A172 (cell line): ENCODE results near the gene CLSTN1. TPM values are rescaled to one million over a fixed set of nuclear protein-coding genes. Genes with fewer than 3 reads are reported as not detected.
"Not testable (repeated sequence)": the region's sequence is repeated elsewhere in the genome, so short reads cannot be mapped to it uniquely, and the experiment has no call there.

Experiments used
- DNase-seq: peaks from one replicate; pipeline ENCODE4 v3.0.0-alpha.2; 2015; ENCODE audit warnings: low spot score
- total RNA-seq: library from RNA; depleted of rRNA; stranded (reverse); fragments of >200 nt; shearing (Covaris generic); gene quantifications from 2 replicates; pipeline ENCODE4 v1.2.3, GENCODE V29; 2014

The CLSTN1 gene
- total RNA-seq, 1 experiment from 2014 or later = 24.3 TPM

GRCh38 chr1:9714257-9714718 is 109.5 kb downstream of the CLSTN1 start:
- DNase-seq = no peak

DNA sequence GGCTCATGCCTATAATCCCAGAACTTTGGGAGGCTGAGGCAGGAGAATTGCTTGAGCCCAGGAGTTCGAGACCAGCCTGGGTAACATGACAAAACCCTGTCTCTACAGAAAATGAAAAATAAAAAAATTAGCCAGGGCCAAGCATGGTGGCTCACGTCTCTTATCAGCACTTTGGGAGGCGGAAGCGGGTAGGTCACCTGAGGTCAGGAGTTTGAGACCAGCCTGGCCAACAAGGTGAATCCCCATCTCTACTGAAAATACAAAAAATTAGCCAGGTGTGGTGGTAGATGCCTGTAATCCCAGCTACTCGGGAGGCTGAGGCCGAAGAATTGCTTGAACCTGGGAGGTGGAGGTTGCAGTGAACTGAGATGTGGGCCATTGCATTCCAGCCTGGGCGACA is 111.0 kb downstream of the CLSTN1 start:
- DNase-seq = not testable (repeated sequence)

DNA sequence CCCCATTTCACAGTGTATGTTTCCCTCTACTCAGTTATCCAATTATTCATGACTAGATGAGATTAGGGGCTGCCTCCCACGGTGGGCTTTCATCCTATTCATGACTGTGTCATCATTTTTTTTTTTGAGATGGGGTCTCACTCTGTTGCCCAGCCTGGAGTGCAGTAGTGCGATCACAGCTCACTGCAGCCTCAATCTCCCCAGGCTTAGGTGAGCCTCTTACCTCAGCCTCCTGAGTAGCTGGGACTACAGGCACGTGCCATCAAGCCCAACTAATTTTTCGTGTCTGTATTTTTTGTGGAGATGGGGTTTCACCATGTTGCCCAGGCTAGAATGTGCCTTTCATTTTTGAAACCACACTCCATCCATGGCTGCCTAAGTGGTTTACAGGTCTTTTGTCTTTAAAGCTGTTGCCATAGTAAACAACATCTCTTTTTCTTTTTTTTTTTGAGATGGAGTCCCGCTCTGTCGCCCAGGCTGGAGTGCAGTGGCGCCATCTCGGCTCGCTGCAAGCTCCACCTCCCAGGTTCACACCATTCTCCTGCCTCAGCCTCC is 112.2 kb downstream of the CLSTN1 start:
- DNase-seq = no peak

DNA sequence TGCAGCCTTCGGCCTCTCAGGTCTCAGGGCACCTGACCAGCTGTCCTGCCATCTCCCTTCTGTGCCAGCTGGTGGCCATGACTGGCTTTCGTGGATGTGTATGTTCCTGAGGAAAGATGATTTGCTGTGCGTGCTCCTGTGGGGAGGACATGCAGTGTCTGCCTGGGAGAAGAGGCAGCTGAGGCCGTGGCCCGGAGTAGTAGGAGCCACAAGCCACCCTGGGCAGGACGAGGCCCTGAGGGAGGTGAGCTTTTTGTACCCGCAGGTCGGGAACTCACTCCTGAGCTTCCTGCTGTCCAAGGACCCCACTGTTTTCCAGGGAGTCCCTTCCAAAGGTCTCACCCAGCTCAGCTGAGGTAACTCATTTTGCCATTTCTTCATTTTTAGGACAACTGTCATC is 113.7 kb downstream of the CLSTN1 start:
- DNase-seq = no peak

DNA sequence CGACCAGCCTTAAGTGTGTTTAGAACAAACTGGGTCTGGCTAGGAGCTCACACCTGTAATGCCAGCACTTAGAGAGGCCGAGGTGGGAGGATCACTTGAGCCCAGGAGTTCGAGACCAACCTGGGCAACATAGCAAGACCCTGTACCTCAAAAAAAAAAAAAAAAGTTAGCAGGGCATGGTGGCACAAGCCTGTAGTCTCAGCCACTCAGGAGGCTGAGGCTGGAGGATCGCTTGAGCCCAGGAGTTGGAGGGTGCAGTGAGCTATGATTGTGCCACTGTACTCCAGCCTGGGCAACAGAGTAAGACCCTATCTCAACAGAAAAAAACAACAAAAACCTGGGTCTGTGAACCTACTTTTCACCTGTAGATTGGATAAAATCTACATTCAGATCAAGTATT is 117.6 kb downstream of the CLSTN1 start:
- DNase-seq = no peak

- peak; percentile 21 for DNase-seq
Measured at GRCh38 chr1:9705337-9706093, 118.2 kb downstream of the CLSTN1 start.

DNA sequence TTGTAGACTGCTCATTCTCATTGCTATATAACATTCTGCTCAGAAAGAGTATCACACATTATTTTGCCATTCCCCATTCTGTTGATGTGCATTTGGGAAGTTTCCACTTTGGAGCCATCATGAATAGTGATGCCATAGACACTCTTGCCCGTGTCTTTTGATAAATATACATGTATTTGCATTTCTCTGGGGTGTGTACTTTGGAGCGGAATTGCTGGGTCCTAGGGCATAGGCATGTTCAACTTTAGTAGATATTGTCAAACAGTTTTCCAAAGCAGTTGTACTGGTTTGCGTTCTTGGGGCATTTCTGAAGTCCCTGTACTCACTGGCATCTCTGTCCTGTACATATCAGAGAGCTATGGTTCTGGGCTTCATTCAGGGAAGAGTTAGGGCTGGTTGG is 120.1 kb downstream of the CLSTN1 start:
- no peak for DNase-seq

DNA sequence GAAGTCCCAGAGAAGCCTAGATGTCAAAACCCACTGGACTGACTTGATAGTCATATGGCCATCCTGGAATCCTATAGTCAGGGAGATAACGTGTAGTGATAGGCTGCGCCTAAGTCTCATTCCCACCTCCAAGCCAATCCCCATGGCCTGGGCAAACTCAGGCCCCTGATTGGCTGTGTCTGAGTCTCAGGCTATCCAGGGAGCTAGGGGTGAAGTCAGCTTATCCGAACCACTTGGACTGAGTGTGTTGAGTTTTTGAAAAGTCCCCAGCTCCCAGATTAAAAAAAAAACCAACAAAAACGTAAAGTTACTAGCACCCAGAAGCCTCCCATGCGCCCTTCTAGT is 120.6 kb downstream of the CLSTN1 start:
- DNase-seq = no peak

GRCh38 chr1:9701665-9702064 is 122.1 kb downstream of the CLSTN1 start:
- DNase-seq = no peak

DNA sequence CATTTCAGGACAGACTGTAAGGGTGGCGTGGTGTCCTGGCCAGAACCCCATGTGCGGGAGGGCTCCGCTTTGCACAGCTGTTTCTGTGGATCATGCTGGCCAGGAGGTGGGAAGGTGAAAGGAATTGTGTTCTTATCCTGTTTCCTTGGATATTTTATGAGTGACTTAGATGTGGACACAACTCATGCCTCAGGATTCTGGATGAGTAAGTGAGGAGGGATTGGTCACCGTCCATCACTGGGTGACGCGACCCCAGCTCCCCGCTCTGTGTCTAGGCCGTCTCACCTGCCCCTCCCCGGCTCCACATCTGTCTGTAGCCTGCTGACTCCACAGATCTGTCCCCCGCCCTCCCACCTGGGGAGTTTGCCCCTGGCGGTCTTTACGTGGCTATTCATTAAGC is 123.4 kb downstream of the CLSTN1 start:
- DNase-seq = peak; percentile 76

DNA sequence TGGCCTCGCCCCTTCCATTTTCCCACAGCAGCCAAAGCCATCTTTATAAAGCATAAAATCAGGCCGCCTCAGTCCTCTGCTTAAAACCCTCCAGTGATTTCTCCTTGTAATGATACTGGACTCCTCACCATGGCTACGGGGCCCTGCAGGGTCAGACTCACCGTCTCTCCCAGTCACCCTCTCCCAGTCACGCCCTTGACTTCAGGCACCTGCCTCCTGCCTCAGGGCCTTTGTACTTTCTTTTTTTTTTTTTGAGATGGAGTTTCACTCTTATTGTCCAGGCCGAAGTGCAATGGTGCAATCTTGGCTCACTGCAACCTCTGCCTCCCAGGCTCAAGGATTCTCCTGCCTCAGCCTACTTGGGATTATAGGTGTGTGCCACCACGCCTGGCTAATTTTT is 124.4 kb downstream of the CLSTN1 start:
- DNase-seq = no peak

- no peak for DNase-seq
Measured at GRCh38 chr1:9696793-9697192, 127.0 kb downstream of the CLSTN1 start.

DNA sequence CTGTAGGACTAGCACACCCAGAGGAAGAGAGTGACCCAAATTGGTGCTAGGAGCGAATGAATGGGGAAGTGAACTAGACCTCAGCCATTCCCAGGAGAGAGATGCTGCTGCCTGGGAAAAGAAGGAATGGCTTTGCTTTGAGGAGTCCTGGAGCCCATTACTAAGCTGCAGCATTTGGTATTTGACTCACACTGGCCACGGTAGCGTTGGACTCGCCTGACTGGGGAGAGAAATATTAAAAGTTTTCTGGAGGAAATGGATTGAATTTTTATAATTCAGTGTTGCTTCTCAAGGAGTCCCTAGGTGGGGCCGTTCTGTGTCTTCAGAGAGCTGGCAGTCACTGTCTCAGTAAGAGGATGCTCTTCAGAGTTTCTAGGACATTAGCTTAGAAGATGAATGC is 132.1 kb downstream of the CLSTN1 start:
- DNase-seq = no peak

- DNase-seq = peak; percentile 23
Measured at GRCh38 chr1:9691108-9691445, 132.7 kb downstream of the CLSTN1 start.

DNA sequence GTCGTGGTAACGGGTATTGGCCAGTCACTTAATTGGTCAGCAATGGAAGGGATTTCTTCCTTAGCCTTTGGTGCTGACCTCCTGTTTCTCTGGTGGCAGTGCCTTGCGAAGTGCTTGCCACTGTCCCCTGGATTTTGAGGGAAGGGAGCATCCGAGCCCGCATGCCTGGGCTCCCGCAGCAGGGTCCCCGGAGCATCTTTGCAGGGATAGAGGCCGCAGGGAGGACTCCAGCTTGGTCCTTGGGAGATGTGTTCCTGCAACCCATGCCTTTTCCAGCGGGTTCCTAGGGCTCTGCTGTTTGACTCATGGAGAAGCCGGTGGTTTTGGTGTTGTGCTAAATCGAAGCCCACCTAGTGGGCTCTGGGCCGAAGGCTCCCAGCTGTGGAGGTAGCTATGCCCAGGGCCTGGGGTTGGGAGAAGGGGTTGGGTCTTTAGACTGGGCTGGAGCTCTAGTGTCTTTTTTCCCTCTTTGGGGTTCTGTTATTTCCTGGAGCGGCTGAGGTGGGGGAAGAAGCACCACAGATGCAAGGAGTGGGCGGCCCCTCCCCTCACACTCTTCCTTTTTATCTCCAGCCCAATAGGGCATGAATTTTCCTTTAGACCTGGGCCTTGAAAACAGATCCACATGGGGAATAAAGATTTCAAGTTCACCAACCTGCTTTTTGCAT is 133.2 kb downstream of the CLSTN1 start:
- DNase-seq = no peak

- no peak for DNase-seq
Measured at GRCh38 chr1:9689971-9690381, 133.8 kb downstream of the CLSTN1 start.

GRCh38 chr1:9689011-9689706 is 134.6 kb downstream of the CLSTN1 start:
- DNase-seq = peak; percentile 9

- DNase-seq = no peak
Measured at GRCh38 chr1:9688599-9688998, 135.2 kb downstream of the CLSTN1 start.

DNA sequence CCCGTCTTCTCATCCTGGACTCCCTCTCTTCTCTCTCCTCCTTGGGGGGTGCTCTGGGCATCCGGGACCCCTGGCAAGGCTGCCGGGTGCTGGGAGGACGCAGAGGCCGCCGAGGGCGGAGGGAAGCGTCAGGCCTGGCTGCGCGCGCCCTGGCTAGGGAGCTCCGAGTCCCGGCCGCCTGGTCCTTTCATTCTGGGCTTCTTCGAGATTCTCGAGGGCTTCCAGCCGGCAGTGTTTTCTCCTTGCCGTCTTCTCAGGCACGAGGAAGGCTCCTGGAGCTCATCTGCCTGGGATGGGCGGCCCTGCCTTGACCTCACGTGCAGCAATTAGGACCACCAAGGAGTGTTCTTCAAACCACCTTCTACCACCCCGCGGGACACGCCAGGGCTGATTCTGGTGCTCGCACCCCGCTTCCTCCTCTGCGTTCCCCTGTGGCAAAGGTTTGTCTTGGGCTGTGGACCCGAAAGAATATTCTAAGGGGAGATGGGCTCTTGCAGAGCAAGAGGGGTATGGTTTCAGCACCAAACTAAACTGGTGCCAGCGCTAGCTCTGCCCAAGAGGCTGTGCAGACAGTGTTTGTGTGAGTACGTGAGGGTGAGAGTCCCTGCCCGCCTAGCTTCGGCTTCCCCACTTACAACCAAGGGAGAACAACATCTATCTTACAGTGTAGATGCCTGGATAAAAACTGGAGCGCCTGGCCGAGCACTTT is 135.7 kb downstream of the CLSTN1 start:
- DNase-seq = no peak

- peak; percentile 59 for DNase-seq
Measured at GRCh38 chr1:9687120-9687873, 136.5 kb downstream of the CLSTN1 start.

DNA sequence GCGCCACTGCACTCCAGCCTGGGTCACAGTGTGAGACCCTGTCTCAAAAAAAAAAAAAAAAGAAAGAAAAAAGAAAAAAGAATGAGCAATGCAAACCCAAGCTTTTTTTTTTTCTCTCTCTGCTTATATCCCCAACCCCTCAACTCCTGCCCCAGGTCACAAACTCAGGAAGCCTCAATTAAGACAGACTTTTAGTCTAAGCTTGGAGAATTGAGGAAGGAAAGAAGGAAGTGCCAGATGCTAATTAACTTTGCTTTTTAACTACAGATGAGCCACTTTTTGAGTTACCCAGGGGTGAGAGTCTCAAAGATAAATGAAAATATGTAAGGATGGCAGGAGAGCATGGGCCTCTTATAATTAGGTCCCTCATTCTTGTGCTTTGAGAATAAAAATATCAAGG is 139.0 kb downstream of the CLSTN1 start:
- DNase-seq = no peak
